Epithelial cell of proximal tubule (primary cell): Measurements from ENCODE around the gene PODN. TPM values are rescaled to one million over a fixed set of nuclear protein-coding genes. Genes with fewer than 3 reads are reported as not detected.

Experiments
- DNase-seq: peaks from one replicate; pipeline ENCODE4 v3.0.0-alpha.2; 2011; ENCODE audit warnings: low read depth
- H3K4me3 ChIP-seq: 2 replicates; pipeline ENCODE4 v1.5.1; 2011; ENCODE audit warnings: low read depth, mild to moderate bottlenecking, low read length
- CTCF ChIP-seq: conservative IDR thresholded peaks from 2 replicates; pipeline ENCODE4 v1.5.1; 2012; ENCODE audit warnings: low read depth, mild to moderate bottlenecking, low read length
- total RNA-seq: library from RNA; depleted of rRNA; stranded (reverse); fragments of >200 nt; gene quantifications from 2 replicates; pipeline ENCODE4 v1.2.3, GENCODE V29; 2015

The PODN gene
- total RNA-seq, 1 donor from 2014 or later: 0.06 TPM

GRCh38 chr1:53122201-53122885, 60.3 kb downstream of the PODN start:
- DNase-seq: no peak
- TF ChIP-seq CTCF: no peak
- H3K4me3 ChIP-seq: no peak overlapping the region

- DNase-seq: no peak
- no peak overlapping the region for H3K4me3 ChIP-seq
- TF ChIP-seq CTCF: no peak
Observed at GRCh38 chr1:53122961-53123413, 61.0 kb downstream of the PODN start.

- no peak for TF ChIP-seq CTCF
- no peak for DNase-seq
- no peak overlapping the region for H3K4me3 ChIP-seq
Observed at GRCh38 chr1:53123453-53124140, 61.6 kb downstream of the PODN start.

- DNase-seq: no peak
- TF ChIP-seq CTCF: no peak
- H3K4me3 ChIP-seq: no peak overlapping the region
Observed at GRCh38 chr1:53125122-53125521, 63.1 kb downstream of the PODN start.

GRCh38 chr1:53125623-53126360, 63.8 kb downstream of the PODN start:
- no peak overlapping the region for H3K4me3 ChIP-seq
- no peak for TF ChIP-seq CTCF
- no peak for DNase-seq

- no peak for TF ChIP-seq CTCF
- no peak overlapping the region for H3K4me3 ChIP-seq
- DNase-seq: no peak
Observed at GRCh38 chr1:53126495-53126894, 64.5 kb downstream of the PODN start.
